Neutrophil (primary cell): ENCODE results near the gene DNAJC7.

ENCODE experiments used
- H3K27ac ChIP-seq: fragments of 200-600 bp; sonication (generic); 2 replicates; pipeline ENCODE4 v1.5.1; 2016; ENCODE audit warnings: mild to moderate bottlenecking, moderate library complexity
- H3K27me3 ChIP-seq: fragments of 200-600 bp; sonication (generic); 2 replicates; pipeline ENCODE4 v1.6.0; 2016; ENCODE audit warnings: mild to moderate bottlenecking
- H3K36me3 ChIP-seq: fragments of 200-600 bp; sonication (generic); 2 replicates; pipeline ENCODE4 v1.5.1; 2017
- H3K4me1 ChIP-seq, 2 experiments: fragments of 200-600 bp in 1 of 2; sonication (generic) in 1 of 2; 1 replicate in 1 of 2; 2 replicates in 1 of 2; pipeline versions ENCODE4 v1.5.1 to v1.6.1; 2013 to 2016; ENCODE audit warnings: low read depth in 1 of 2, low read length in 1 of 2, mild to moderate bottlenecking in 1 of 2, moderate library complexity in 1 of 2; ENCODE audit not compliant: control insufficient read depth in 1 of 2, insufficient read depth in 1 of 2
- H3K4me3 ChIP-seq, 2 experiments: fragments of 200-600 bp in 1 of 2; sonication (generic) in 1 of 2; 1 replicate in 1 of 2; 2 replicates in 1 of 2; pipeline ENCODE4 v1.5.1; 2013 to 2016; ENCODE audit warnings: low read depth in 1 of 2, low read length in 1 of 2, mild to moderate bottlenecking in 1 of 2, moderate library complexity in 1 of 2
- H3K9me3 ChIP-seq: fragments of 200-600 bp; sonication (generic); 2 replicates; pipeline ENCODE4 v1.5.1; 2016
- TF ChIP-seq, protein P1 (sequence below): fragments of 200-600 bp; sonication (generic); IDR thresholded peaks from 2 replicates; pipeline ENCODE4 v1.5.1; 2016; ENCODE audit warnings: antibody characterized with exemption

The DNAJC7 gene

GRCh38 chr17:42028791-42029127, 11.5 kb upstream of the DNAJC7 start:
- no peaks in the 10 kb centered on the region for H3K27me3 ChIP-seq

GRCh38 chr17:42027961-42028790, 10.9 kb upstream of the DNAJC7 start:
- peaks cover 20 to 27% of the 10 kb centered on the region in 2 experiments for H3K4me1 ChIP-seq
- H3K36me3 ChIP-seq, result peaks cover under 1% of the 10 kb centered on the region
- H3K9me3 ChIP-seq, result no peaks in the 10 kb centered on the region
- H3K4me3 ChIP-seq, result no peak overlapping the region
- H3K27ac ChIP-seq, result no peak overlapping the region
- TF ChIP-seq, protein P1, sequence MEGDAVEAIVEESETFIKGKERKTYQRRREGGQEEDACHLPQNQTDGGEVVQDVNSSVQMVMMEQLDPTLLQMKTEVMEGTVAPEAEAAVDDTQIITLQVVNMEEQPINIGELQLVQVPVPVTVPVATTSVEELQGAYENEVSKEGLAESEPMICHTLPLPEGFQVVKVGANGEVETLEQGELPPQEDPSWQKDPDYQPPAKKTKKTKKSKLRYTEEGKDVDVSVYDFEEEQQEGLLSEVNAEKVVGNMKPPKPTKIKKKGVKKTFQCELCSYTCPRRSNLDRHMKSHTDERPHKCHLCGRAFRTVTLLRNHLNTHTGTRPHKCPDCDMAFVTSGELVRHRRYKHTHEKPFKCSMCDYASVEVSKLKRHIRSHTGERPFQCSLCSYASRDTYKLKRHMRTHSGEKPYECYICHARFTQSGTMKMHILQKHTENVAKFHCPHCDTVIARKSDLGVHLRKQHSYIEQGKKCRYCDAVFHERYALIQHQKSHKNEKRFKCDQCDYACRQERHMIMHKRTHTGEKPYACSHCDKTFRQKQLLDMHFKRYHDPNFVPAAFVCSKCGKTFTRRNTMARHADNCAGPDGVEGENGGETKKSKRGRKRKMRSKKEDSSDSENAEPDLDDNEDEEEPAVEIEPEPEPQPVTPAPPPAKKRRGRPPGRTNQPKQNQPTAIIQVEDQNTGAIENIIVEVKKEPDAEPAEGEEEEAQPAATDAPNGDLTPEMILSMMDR, result no peak
- H3K27me3 ChIP-seq, result no peaks in the 10 kb centered on the region

More at GRCh38 chr17:42028791-42029127, 11.5 kb upstream of the DNAJC7 start:
- H3K4me3 ChIP-seq, result no peak overlapping the region
- TF ChIP-seq, protein P1, result no peak
- no peaks in the 10 kb centered on the region for H3K9me3 ChIP-seq
- peaks cover 15 to 21% of the 10 kb centered on the region in 2 experiments for H3K4me1 ChIP-seq
- no peak overlapping the region for H3K27ac ChIP-seq
- H3K36me3 ChIP-seq, result no peaks in the 10 kb centered on the region

GRCh38 chr17:42027590-42027889, 10.3 kb upstream of the DNAJC7 start:
- H3K4me1 ChIP-seq, result peaks cover 24 to 30% of the 10 kb centered on the region in 2 experiments
- H3K27ac ChIP-seq, result no peak overlapping the region
- H3K4me3 ChIP-seq, result no peak overlapping the region
- H3K9me3 ChIP-seq, result no peaks in the 10 kb centered on the region
- TF ChIP-seq, protein P1, result no peak
- H3K27me3 ChIP-seq, result no peaks in the 10 kb centered on the region
- peaks cover 7% of the 10 kb centered on the region for H3K36me3 ChIP-seq

GRCh38 chr17:42026857-42027589, 9.8 kb upstream of the DNAJC7 start:
- no peaks in the 10 kb centered on the region for H3K27me3 ChIP-seq
- TF ChIP-seq, protein P1, result no peak
- no peak overlapping the region for H3K27ac ChIP-seq
- peaks cover 24 to 30% of the 10 kb centered on the region in 2 experiments for H3K4me1 ChIP-seq
- H3K9me3 ChIP-seq, result no peaks in the 10 kb centered on the region
- H3K36me3 ChIP-seq, result peaks cover 12% of the 10 kb centered on the region
- no peak overlapping the region for H3K4me3 ChIP-seq

GRCh38 chr17:42025936-42026335, 8.7 kb upstream of the DNAJC7 start:
- Histone ChIP-seq H3K4me3 (no peak overlapping the region), H3K9me3 (no peaks in the 10 kb centered on the region), H3K27ac (no peak overlapping the region), H3K27me3 (no peaks in the 10 kb centered on the region), H3K36me3 (peaks cover 19% of the 10 kb centered on the region), H3K4me1 (peaks cover 31 to 35% of the 10 kb centered on the region in 2 experiments)
- TF ChIP-seq, protein P1, result no peak
